ENCODE data around the gene HOXA2.

HOXA2 gene

GRCh38 chr7:27108390-27109127 lies 6.1 kb upstream of the HOXA2 start:
- TF ChIP-seq CTCF (IDR thresholded peaks at IDR 0.05; ENCODE audit: borderline replicate concordance, insufficient read depth, low read depth, low read length), result no peak
- no peak overlapping the region for H3K4me3 ChIP-seq (ENCODE audit: low read depth, low read length)

- no peak overlapping the region for H3K4me3 ChIP-seq (ENCODE audit: low read depth, low read length)
- no peak for TF ChIP-seq CTCF (IDR thresholded peaks at IDR 0.05; ENCODE audit: borderline replicate concordance, insufficient read depth, low read depth, low read length)
Measured at GRCh38 chr7:27107391-27108381, 5.2 kb upstream of the HOXA2 start.

- TF ChIP-seq CTCF (IDR thresholded peaks at IDR 0.05; ENCODE audit: borderline replicate concordance, insufficient read depth, low read depth, low read length), result no peak
- no peak overlapping the region for H3K4me3 ChIP-seq (ENCODE audit: low read depth, low read length)
Measured at GRCh38 chr7:27106901-27107240, 4.4 kb upstream of the HOXA2 start.

- no peak overlapping the region for H3K4me3 ChIP-seq (ENCODE audit: low read depth, low read length)
- no peak for TF ChIP-seq CTCF (IDR thresholded peaks at IDR 0.05; ENCODE audit: borderline replicate concordance, insufficient read depth, low read depth, low read length)
Measured at GRCh38 chr7:27106181-27106900, 3.9 kb upstream of the HOXA2 start.

- no peak overlapping the region for H3K4me3 ChIP-seq (ENCODE audit: low read depth, low read length)
- no peak for TF ChIP-seq CTCF (IDR thresholded peaks at IDR 0.05; ENCODE audit: borderline replicate concordance, insufficient read depth, low read depth, low read length)
Measured at GRCh38 chr7:27105301-27106031, 3.0 kb upstream of the HOXA2 start.

- TF ChIP-seq CTCF (IDR thresholded peaks at IDR 0.05; ENCODE audit: borderline replicate concordance, insufficient read depth, low read depth, low read length), result no peak
- no peak overlapping the region for H3K4me3 ChIP-seq (ENCODE audit: low read depth, low read length)
Measured at GRCh38 chr7:27104341-27105058, 2.0 kb upstream of the HOXA2 start.

Measured in GM12875 (cell line).